ENCODE data around the gene PI16. TPM values are rescaled to one million over a fixed set of nuclear protein-coding genes. Genes with fewer than 3 reads are reported as not detected.

The PI16 gene
- total RNA-seq, 2 experiments from 2014 or later = 0.30 TPM; not detected in 1

DNA sequence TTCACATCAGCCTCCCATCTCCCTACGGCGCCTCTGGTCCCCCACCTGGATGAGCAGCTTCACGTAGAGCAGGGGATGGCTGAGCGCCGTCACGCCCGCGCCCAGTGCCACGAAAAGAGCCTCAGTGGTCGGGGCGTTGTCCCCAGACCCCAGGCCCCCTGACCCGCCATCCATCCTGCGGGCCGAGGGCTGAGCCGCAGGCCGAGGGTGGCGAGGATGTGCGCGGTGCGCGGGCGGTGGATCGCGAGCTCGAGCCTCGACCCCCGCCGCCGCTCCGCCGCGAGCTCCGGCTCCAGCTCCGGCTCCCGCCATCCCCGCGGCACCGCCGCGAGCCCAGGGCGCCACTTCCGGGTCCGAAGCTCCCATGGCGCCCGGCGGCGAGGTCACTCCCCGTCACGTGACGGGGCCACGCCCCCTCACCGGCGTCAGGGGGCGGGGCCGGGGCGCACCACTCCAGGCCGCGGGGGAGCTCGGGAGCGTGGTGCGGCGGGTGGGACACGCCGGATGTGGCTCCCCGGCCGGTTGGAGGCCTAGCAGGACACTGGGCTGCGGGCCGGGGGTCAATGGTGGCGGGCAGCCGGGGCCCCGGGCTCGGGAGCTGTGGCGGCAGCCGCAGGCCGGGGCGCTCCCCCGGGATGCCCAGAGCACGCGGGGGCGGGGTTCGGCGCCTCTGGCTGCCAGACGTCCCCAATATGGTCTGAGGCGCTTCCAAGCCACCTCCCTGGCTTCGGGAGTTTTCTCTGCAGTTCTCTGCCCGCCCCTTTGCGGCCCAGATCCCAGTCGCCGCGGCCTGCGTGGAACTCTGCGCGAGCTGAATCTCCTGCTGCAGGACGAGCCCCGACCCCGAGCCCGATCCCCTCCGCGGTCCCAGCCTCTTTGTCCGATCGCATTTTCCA lies 31.5 kb downstream of the PI16 start, which contains the start of gene MTCH1:
Gene MTCH1 (minus strand): TSS at position 389 of the 896 bp plus-strand sequence. CDS start 23 bp downstream, at position 366.
- ChIA-PET POLR2A (interaction anchor here (0.5 to 4.0 kb wide), 9 partner anchors 16 to 272 kb away, joined by 3 to 32 read pairs (median 3); partner anchors contain the start of genes FGD2, TBC1D22B and TMEM217), CTCF (ENCODE audit: unreplicated experiment) (interaction anchor here (1.0 to 1.1 kb wide), 2 partner anchors 9 to 16 kb away, joined by 3 to 4 read pairs; no protein-coding TSS in a partner anchor)
- peak within 1 kb of the TSS; percentile 98 for H3K4me3 ChIP-seq (ENCODE audit: low read depth, low read length, poor library complexity, severe bottlenecking)
- peak within 1 kb of the TSS; percentile 49 for H3K27ac ChIP-seq (ENCODE audit: low read depth, low read length, poor library complexity, severe bottlenecking)
- H3K4me1 ChIP-seq (ENCODE audit: insufficient read depth, low read length, poor library complexity, severe bottlenecking) = peaks cover 42% of the 10 kb centered on the region
- H3K9me2 ChIP-seq (ENCODE audit: insufficient read depth, low read length) = no peaks in the 10 kb centered on the region
- H3K79me2 ChIP-seq (ENCODE audit: insufficient read depth, low read depth, low read length) = peaks cover 40% of the 10 kb centered on the region
- TF ChIP-seq, protein P1, sequence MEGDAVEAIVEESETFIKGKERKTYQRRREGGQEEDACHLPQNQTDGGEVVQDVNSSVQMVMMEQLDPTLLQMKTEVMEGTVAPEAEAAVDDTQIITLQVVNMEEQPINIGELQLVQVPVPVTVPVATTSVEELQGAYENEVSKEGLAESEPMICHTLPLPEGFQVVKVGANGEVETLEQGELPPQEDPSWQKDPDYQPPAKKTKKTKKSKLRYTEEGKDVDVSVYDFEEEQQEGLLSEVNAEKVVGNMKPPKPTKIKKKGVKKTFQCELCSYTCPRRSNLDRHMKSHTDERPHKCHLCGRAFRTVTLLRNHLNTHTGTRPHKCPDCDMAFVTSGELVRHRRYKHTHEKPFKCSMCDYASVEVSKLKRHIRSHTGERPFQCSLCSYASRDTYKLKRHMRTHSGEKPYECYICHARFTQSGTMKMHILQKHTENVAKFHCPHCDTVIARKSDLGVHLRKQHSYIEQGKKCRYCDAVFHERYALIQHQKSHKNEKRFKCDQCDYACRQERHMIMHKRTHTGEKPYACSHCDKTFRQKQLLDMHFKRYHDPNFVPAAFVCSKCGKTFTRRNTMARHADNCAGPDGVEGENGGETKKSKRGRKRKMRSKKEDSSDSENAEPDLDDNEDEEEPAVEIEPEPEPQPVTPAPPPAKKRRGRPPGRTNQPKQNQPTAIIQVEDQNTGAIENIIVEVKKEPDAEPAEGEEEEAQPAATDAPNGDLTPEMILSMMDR (conservative IDR thresholded peaks at IDR 0.05; ENCODE audit: low read length) = no peak
- no peaks in the 10 kb centered on the region for H3K9me3 ChIP-seq (ENCODE audit: low read length)
- H3K4me2 ChIP-seq (ENCODE audit: low read length) = peak within 1 kb of the TSS; percentile 89
- DNase-seq (ENCODE audit: low spot score) = peak; percentile 93
- H4K20me1 ChIP-seq (ENCODE audit: insufficient read depth, low read length) = peaks cover 11% of the 10 kb centered on the region
- intact Hi-C loops (cut with micrococcal nuclease; ENCODE audit: unreplicated experiment) = loop anchor here (1.0 kb wide), 1 partner anchor 21 kb away; no protein-coding TSS in a partner anchor
- peak within 1 kb of the TSS; percentile 79 for H2AFZ ChIP-seq (ENCODE audit: low read length)
- BruUV-seq (replicated peaks) = no TSS peak
- H3K36me3 ChIP-seq (ENCODE audit: insufficient read depth, low read length) = peaks cover 4% of the 10 kb centered on the region; the same call in 1 of the 2 replicates

DNA sequence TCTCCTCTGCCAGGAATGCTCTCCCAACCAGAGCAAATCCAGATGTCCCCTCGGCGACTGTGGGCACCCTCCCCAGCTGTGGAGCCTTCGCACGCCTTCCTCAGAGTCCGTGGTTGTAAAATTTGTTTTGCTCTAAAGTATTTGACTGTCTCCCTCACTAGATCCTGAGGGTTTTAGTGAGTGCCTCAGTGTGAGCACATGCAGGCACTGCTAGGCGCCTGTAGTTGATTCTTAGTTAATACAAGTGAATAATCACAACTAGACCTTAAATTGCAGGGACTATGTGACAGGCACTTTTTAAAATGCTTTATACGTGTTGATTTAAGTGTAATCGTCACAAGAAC lies 32.1 kb downstream of the PI16 start:
- Histone ChIP-seq H3K4me1 (ENCODE audit: insufficient read depth, low read length, poor library complexity, severe bottlenecking) (peaks cover 42% of the 10 kb centered on the region), H4K20me1 (ENCODE audit: insufficient read depth, low read length) (peaks cover 11% of the 10 kb centered on the region), H3K79me2 (ENCODE audit: insufficient read depth, low read depth, low read length) (peaks cover 36% of the 10 kb centered on the region), H3K4me3 (ENCODE audit: low read depth, low read length, poor library complexity, severe bottlenecking) (peak overlapping the region; percentile 98), H3K36me3 (ENCODE audit: insufficient read depth, low read length) (no peaks in the 10 kb centered on the region; the same call in 1 of the 2 replicates), H3K4me2 (ENCODE audit: low read length) (peak overlapping the region; percentile 88), H3K9me2 (ENCODE audit: insufficient read depth, low read length) (no peaks in the 10 kb centered on the region), H2AFZ (ENCODE audit: low read length) (peak overlapping the region; percentile 79), H3K9me3 (ENCODE audit: low read length) (no peaks in the 10 kb centered on the region), H3K27ac (ENCODE audit: low read depth, low read length, poor library complexity, severe bottlenecking) (peak overlapping the region; percentile 49)
- ChIA-PET POLR2A (interaction anchor here (0.5 to 4.0 kb wide), 6 partner anchors 16 to 271 kb away, joined by 3 to 32 read pairs (median 3); partner anchors contain the start of genes FGD2, TBC1D22B and TMEM217), CTCF (ENCODE audit: unreplicated experiment) (interaction anchor here (1.0 to 1.1 kb wide), 2 partner anchors 10 to 15 kb away, joined by 3 to 4 read pairs; no protein-coding TSS in a partner anchor)
- TSS peak; percentile 65 for BruUV-seq (replicated peaks)
- peak; percentile 48 for DNase-seq (ENCODE audit: low spot score)
- intact Hi-C loops (cut with micrococcal nuclease; ENCODE audit: unreplicated experiment) = loop anchor here (1.0 kb wide), 1 partner anchor 21 kb away; no protein-coding TSS in a partner anchor
- TF ChIP-seq EZH2phosphoT487 (IDR thresholded peaks at IDR 0.05; ENCODE audit: borderline replicate concordance, low read depth, low read length) = no peak
- TF ChIP-seq, protein P1 (conservative IDR thresholded peaks at IDR 0.05; ENCODE audit: low read length) = no peak

Measured in OCI-LY7 (cell line).